IPS-15b (cell line): Measurements from ENCODE around the gene FAM181A.

Experiments
- H3K27me3 ChIP-seq: one replicate; pipeline ENCODE4 v1.6.1; 2013; ENCODE audit warnings: low read length; ENCODE audit not compliant: control insufficient read depth, insufficient read depth
- H3K36me3 ChIP-seq: one replicate; pipeline ENCODE4 v1.6.1; 2013; ENCODE audit warnings: low read length; ENCODE audit not compliant: control insufficient read depth, insufficient read depth
- H3K4me1 ChIP-seq: one replicate; pipeline ENCODE4 v1.6.1; 2013; ENCODE audit warnings: mild to moderate bottlenecking, low read length; ENCODE audit not compliant: control insufficient read depth, insufficient read depth
- H3K4me3 ChIP-seq: one replicate; pipeline ENCODE4 v1.5.1; 2013; ENCODE audit warnings: low read depth, low read length
- H3K9ac ChIP-seq: one replicate; pipeline ENCODE4 v1.6.1; 2013; ENCODE audit warnings: low read depth, mild to moderate bottlenecking, low read length
- H3K9me3 ChIP-seq: one replicate; pipeline ENCODE4 v1.6.1; 2013; ENCODE audit warnings: mild to moderate bottlenecking, low read length; ENCODE audit not compliant: control insufficient read depth, insufficient read depth

The FAM181A gene

GRCh38 chr14:93954900-93955849 lies 28.0 kb downstream of the FAM181A start:
- Histone ChIP-seq H3K36me3 (no peaks in the 10 kb centered on the region), H3K9me3 (no peaks in the 10 kb centered on the region), H3K27me3 (no peaks in the 10 kb centered on the region), H3K9ac (no peak overlapping the region), H3K4me3 (no peak overlapping the region), H3K4me1 (peaks cover 7% of the 10 kb centered on the region)

GRCh38 chr14:93955850-93956481 lies 28.8 kb downstream of the FAM181A start:
- peaks cover 7% of the 10 kb centered on the region for H3K4me1 ChIP-seq
- H3K36me3 ChIP-seq: no peaks in the 10 kb centered on the region
- H3K9me3 ChIP-seq: no peaks in the 10 kb centered on the region
- H3K9ac ChIP-seq: no peak overlapping the region
- no peaks in the 10 kb centered on the region for H3K27me3 ChIP-seq
- no peak overlapping the region for H3K4me3 ChIP-seq

- peaks cover 7% of the 10 kb centered on the region for H3K4me1 ChIP-seq
- no peak overlapping the region for H3K9ac ChIP-seq
- no peak overlapping the region for H3K4me3 ChIP-seq
- no peaks in the 10 kb centered on the region for H3K36me3 ChIP-seq
- no peaks in the 10 kb centered on the region for H3K9me3 ChIP-seq
- no peaks in the 10 kb centered on the region for H3K27me3 ChIP-seq
These were observed 29.6 kb downstream of the FAM181A start for GRCh38 chr14:93956514-93957332.

- no peak overlapping the region for H3K9ac ChIP-seq
- no peaks in the 10 kb centered on the region for H3K27me3 ChIP-seq
- H3K4me3 ChIP-seq: no peak overlapping the region
- H3K36me3 ChIP-seq: no peaks in the 10 kb centered on the region
- H3K9me3 ChIP-seq: no peaks in the 10 kb centered on the region
- H3K4me1 ChIP-seq: peaks cover 7% of the 10 kb centered on the region
These were observed 30.2 kb downstream of the FAM181A start for GRCh38 chr14:93957333-93957710.

GRCh38 chr14:93957751-93958566 lies 30.8 kb downstream of the FAM181A start:
- H3K9ac ChIP-seq: no peak overlapping the region
- peaks cover 6% of the 10 kb centered on the region for H3K4me1 ChIP-seq
- H3K36me3 ChIP-seq: no peaks in the 10 kb centered on the region
- no peaks in the 10 kb centered on the region for H3K27me3 ChIP-seq
- no peak overlapping the region for H3K4me3 ChIP-seq
- H3K9me3 ChIP-seq: no peaks in the 10 kb centered on the region

GRCh38 chr14:93958567-93959238 lies 31.6 kb downstream of the FAM181A start:
- Histone ChIP-seq H3K9ac (no peak overlapping the region), H3K36me3 (no peaks in the 10 kb centered on the region), H3K4me3 (no peak overlapping the region), H3K9me3 (no peaks in the 10 kb centered on the region), H3K27me3 (no peaks in the 10 kb centered on the region), H3K4me1 (peaks cover 5% of the 10 kb centered on the region)

GRCh38 chr14:93959239-93960107 lies 32.3 kb downstream of the FAM181A start:
- no peak overlapping the region for H3K9ac ChIP-seq
- no peaks in the 10 kb centered on the region for H3K9me3 ChIP-seq
- peaks cover 5% of the 10 kb centered on the region for H3K4me1 ChIP-seq
- H3K27me3 ChIP-seq: no peaks in the 10 kb centered on the region
- no peaks in the 10 kb centered on the region for H3K36me3 ChIP-seq
- H3K4me3 ChIP-seq: no peak overlapping the region

GRCh38 chr14:93960108-93960475 lies 32.9 kb downstream of the FAM181A start:
- no peaks in the 10 kb centered on the region for H3K27me3 ChIP-seq
- peaks cover 5% of the 10 kb centered on the region for H3K4me1 ChIP-seq
- H3K9ac ChIP-seq: no peak overlapping the region
- H3K4me3 ChIP-seq: no peak overlapping the region
- H3K36me3 ChIP-seq: no peaks in the 10 kb centered on the region
- no peaks in the 10 kb centered on the region for H3K9me3 ChIP-seq

- Histone ChIP-seq H3K27me3 (no peaks in the 10 kb centered on the region), H3K4me1 (peaks cover 1% of the 10 kb centered on the region), H3K9ac (no peak overlapping the region), H3K9me3 (no peaks in the 10 kb centered on the region), H3K36me3 (no peaks in the 10 kb centered on the region), H3K4me3 (no peak overlapping the region)
These were observed 33.8 kb downstream of the FAM181A start for GRCh38 chr14:93960774-93961438.

GRCh38 chr14:93961620-93962019 lies 34.5 kb downstream of the FAM181A start:
- Histone ChIP-seq H3K36me3 (no peaks in the 10 kb centered on the region), H3K27me3 (no peaks in the 10 kb centered on the region), H3K9me3 (no peaks in the 10 kb centered on the region), H3K4me1 (no peaks in the 10 kb centered on the region), H3K9ac (no peak overlapping the region), H3K4me3 (no peak overlapping the region)
